K562 (cell line): ENCODE results near the gene PRICKLE4. TPM values are rescaled to one million over a fixed set of nuclear protein-coding genes. Genes with fewer than 3 reads are reported as not detected.

Source experiments
- CBX1 ChIP-seq: sonication (generic); IDR thresholded peaks from 2 replicates; pipeline ENCODE4 v1.6.1; 2016; ENCODE audit warnings: antibody characterized with exemption, low read depth, mild to moderate bottlenecking
- E2F3 ChIP-seq: fragments of 250-450 bp; sonication (Bioruptor Pico); IDR thresholded peaks from 2 replicates; pipeline ENCODE4 v1.4.0; 2020; ENCODE audit warnings: mild to moderate bottlenecking
- GATA2 ChIP-seq: sonication (generic); formaldehyde crosslinking; IDR thresholded peaks from 2 replicates; pipeline ENCODE4 v1.4.0; 2020; ENCODE audit warnings: mild to moderate bottlenecking, missing genetic modification reagents
- HDAC2 ChIP-seq: fragments of 450-650 bp; IDR thresholded peaks from 2 replicates; pipeline ENCODE4 v1.6.1; 2016; ENCODE audit warnings: mild to moderate bottlenecking
- HDGF ChIP-seq: fragments of 450-650 bp; IDR thresholded peaks from 2 replicates; pipeline ENCODE4 v1.6.1; 2016
- HIVEP1 ChIP-seq: fragments of 250-450 bp; sonication (Bioruptor Pico); IDR thresholded peaks from 2 replicates; pipeline ENCODE4 v1.4.0; 2020; ENCODE audit warnings: mild to moderate bottlenecking
- HNRNPK ChIP-seq: fragments of 200-400 bp; formaldehyde crosslinking; IDR thresholded peaks from one replicate; pipeline ENCODE4 v1.6.1; 2018; ENCODE audit warnings: mild to moderate bottlenecking, low read depth, low read length; ENCODE audit not compliant: poor library complexity, severe bottlenecking
- KHSRP ChIP-seq: fragments of 450-650 bp; IDR thresholded peaks from 2 replicates; pipeline ENCODE4 v1.6.1; 2017
- MCM3 ChIP-seq: fragments of 450-650 bp; IDR thresholded peaks from 2 replicates; pipeline ENCODE4 v1.6.1; 2016
- NFXL1 ChIP-seq: fragments of 450-650 bp; formaldehyde crosslinking; IDR thresholded peaks from 2 replicates; pipeline ENCODE4 v1.4.0; 2021; ENCODE audit warnings: mild to moderate bottlenecking
- POLR2AphosphoS2 ChIP-seq: IDR thresholded peaks from 2 replicates; pipeline ENCODE4 v1.6.1; 2012; ENCODE audit warnings: low read length, improper control_type of control experiment
- RBM22 ChIP-seq: fragments of 200-400 bp; formaldehyde crosslinking; IDR thresholded peaks from 2 replicates; pipeline ENCODE4 v1.6.1; 2018; ENCODE audit warnings: low read length, low read depth; ENCODE audit not compliant: poor library complexity, severe bottlenecking
- SLC30A9 ChIP-seq: fragments of 250-450 bp; sonication (Bioruptor Pico); IDR thresholded peaks from 2 replicates; pipeline ENCODE4 v1.8.0; 2022; ENCODE audit warnings: mild to moderate bottlenecking, moderate library complexity
- SMARCC2 ChIP-seq: fragments of 450-650 bp; IDR thresholded peaks from 2 replicates; pipeline ENCODE4 v1.6.1; 2017; ENCODE audit warnings: antibody characterized with exemption, moderate library complexity, mild to moderate bottlenecking, low read depth
- SNRNP70 ChIP-seq: fragments of 200-400 bp; formaldehyde crosslinking; optimal IDR thresholded peaks from 2 replicates; pipeline ENCODE3; 2017; ENCODE audit warnings: low read depth, low read length
- SRSF1 ChIP-seq: fragments of 200-400 bp; formaldehyde crosslinking; IDR thresholded peaks from 2 replicates; pipeline ENCODE4 v1.6.1; 2017; ENCODE audit warnings: mild to moderate bottlenecking, low read depth, low read length, moderate library complexity
- SUPT5H ChIP-seq: fragments of 450-650 bp; IDR thresholded peaks from 2 replicates; pipeline ENCODE4 v1.6.1; 2016
- TCF15 ChIP-seq: fragments of 250-450 bp; sonication (Bioruptor Pico); IDR thresholded peaks from 2 replicates; pipeline ENCODE4 v1.8.0; 2022; ENCODE audit warnings: moderate library complexity, mild to moderate bottlenecking, inconsistent platforms
- TOE1 ChIP-seq, 2 experiments: fragments of 450-650 bp in 1 of 2; sonication (generic) in 1 of 2; formaldehyde crosslinking in 1 of 2; IDR thresholded peaks; 2 replicates each; pipeline versions ENCODE4 v1.7.1 to v1.8.0; 2016 to 2022; ENCODE audit warnings: borderline replicate concordance in 2 of 2, mild to moderate bottlenecking in 2 of 2, antibody characterized with exemption in 1 of 2, inconsistent platforms in 1 of 2, low read depth in 1 of 2, missing genetic modification reagents in 1 of 2, moderate library complexity in 1 of 2
- ZBTB34 ChIP-seq: fragments of 250-450 bp; sonication (Bioruptor Pico); IDR thresholded peaks from 2 replicates; pipeline ENCODE4 v1.8.0; 2021; ENCODE audit warnings: mild to moderate bottlenecking, moderate library complexity
- ZNF212 ChIP-seq: fragments of 450-650 bp; formaldehyde crosslinking; IDR thresholded peaks from 2 replicates; pipeline ENCODE4 v1.4.0; 2020; ENCODE audit warnings: mild to moderate bottlenecking
- ZNF23 ChIP-seq: fragments of 250-450 bp; sonication (Bioruptor Pico); IDR thresholded peaks from 2 replicates; pipeline ENCODE4 v1.4.0; 2020; ENCODE audit warnings: mild to moderate bottlenecking
- ZNF239 ChIP-seq: fragments of 250-450 bp; sonication (Bioruptor Pico); IDR thresholded peaks from 2 replicates; pipeline ENCODE4 v1.4.0; 2020; ENCODE audit warnings: mild to moderate bottlenecking
- ZNF431 ChIP-seq: sonication (generic); formaldehyde crosslinking; IDR thresholded peaks from 2 replicates; pipeline ENCODE4 v1.8.0; 2022; ENCODE audit warnings: mild to moderate bottlenecking, missing genetic modification reagents
- ZNF586 ChIP-seq: fragments of 450-650 bp; formaldehyde crosslinking; conservative IDR thresholded peaks from 2 replicates; pipeline ENCODE4 v1.4.0; 2020; ENCODE audit warnings: mild to moderate bottlenecking, moderate library complexity
- ZNF79 ChIP-seq: fragments of 250-450 bp; sonication (Bioruptor Pico); IDR thresholded peaks from 2 replicates; pipeline ENCODE4 v1.4.0; 2020; ENCODE audit warnings: low read depth, mild to moderate bottlenecking, moderate library complexity
- polyA plus RNA-seq, 8 experiments: library from polyadenylated mRNA; depleted of rRNA in 4 of 8; stranded (reverse) in 5 of 8; unstranded in 3 of 8; fragments of >200 nt; fragmentation: Nextera tagmentation in 2 of 8; fragmentation: Illumina TruSeq in 1 of 8; extraction: Ambion mirVana in 2 of 8; extraction: Trizol in 1 of 8; gene quantifications; 2 replicates each; pipeline versions ENCODE4 v1.2.1 to v1.2.3, GENCODE V29; 2011 to 2014; ENCODE audit warnings: inconsistent platforms in 1 of 8, missing spikeins in 1 of 8
- total RNA-seq, 7 experiments: library from RNA; depleted of rRNA in 6 of 7; stranded (reverse); fragments of >200 nt in 6 of 7; fragmentation: Illumina TruSeq in 2 of 7; extraction: Trizol in 2 of 7; gene quantifications; 2 replicates each; pipeline versions ENCODE4 v1.2.1 to v1.2.3, GENCODE V29; 2011 to 2021; ENCODE audit warnings: low replicate concordance in 1 of 7

Gene PRICKLE4
- total and polyA plus RNA-seq, 9 of the 15 experiments (the other 6 are each of a cell fraction or from before 2014, with no cell fraction given), result 0.20 to 0.32 (median 0.27) TPM; not detected in 6

GRCh38 chr6:41786451-41787218 lies 6.1 kb downstream of the PRICKLE4 start (continued):
- no peak; the same call in none of the 2 replicates for TF ChIP-seq ZNF431 (CRISPR knock-in tag)
- no peak for TF ChIP-seq ZNF212 (CRISPR knock-in tag)
- no peak for TF ChIP-seq MCM3
- no peak for TF ChIP-seq HIVEP1 (CRISPR knock-in tag)
- TF ChIP-seq ZNF239 (CRISPR knock-in tag), result 0 out of 2 replicates have a peak, but pooled peaks have one; percentile 6
- TF ChIP-seq HDGF, result no peak; the same call in 1 of the 2 replicates
- no peak for TF ChIP-seq GATA2 (CRISPR knock-in tag)
- TF ChIP-seq SUPT5H, result no peak
- TF ChIP-seq E2F3, result 0 out of 2 replicates have a peak, but pooled peaks have one; percentile 48
- TF ChIP-seq POLR2AphosphoS2, result no peak; the same call in 1 of the 2 replicates
- no peak for TF ChIP-seq ZNF586 (CRISPR knock-in tag)
- TF ChIP-seq ZBTB34 (CRISPR knock-in tag), result no peak
- TF ChIP-seq KHSRP, result no peak
- TF ChIP-seq RBM22, result peak; percentile 43
- TF ChIP-seq TCF15 (CRISPR knock-in tag), result no peak
- no peak for TF ChIP-seq SMARCC2
- peak; percentile 93 for TF ChIP-seq CBX1
- no peak for TF ChIP-seq NFXL1
- no peak for TF ChIP-seq HNRNPK
- TF ChIP-seq ZNF23, result no peak
- TF ChIP-seq SRSF1, result no peak
- TF ChIP-seq TOE1 (IDR thresholded peaks at IDR 0.05; ENCODE audit: borderline replicate concordance), result no peak
- no peak for TF ChIP-seq TOE1 (CRISPR knock-in tag; IDR thresholded peaks at IDR 0.05; ENCODE audit: borderline replicate concordance, low read depth)
- TF ChIP-seq HDAC2, result no peak
- TF ChIP-seq SLC30A9, result no peak
- TF ChIP-seq SNRNP70, result peak; percentile 40
- 0 out of 2 replicates have a peak, but pooled peaks have one; percentile 36 for TF ChIP-seq ZNF79 (CRISPR knock-in tag)
